Hepatocyte (in vitro differentiated cells): Measurements from ENCODE around the gene BIRC5.

Source experiments
- EZH2 ChIP-seq: fragments of 200-600 bp; sonication (generic); IDR thresholded peaks from 2 replicates; pipeline ENCODE4 v1.6.1; 2016; ENCODE audit warnings: antibody characterized with exemption, mild to moderate bottlenecking, borderline replicate concordance
- EZH2phosphoT487 ChIP-seq: fragments of 200-600 bp; sonication (generic); IDR thresholded peaks from one replicate; pipeline ENCODE4 v1.6.1; 2018; ENCODE audit warnings: antibody characterized with exemption, mild to moderate bottlenecking, low read depth, moderate library complexity; ENCODE audit not compliant: unreplicated experiment, severe bottlenecking
- TF ChIP-seq, protein P1 (sequence below): fragments of 200-600 bp; sonication (generic); IDR thresholded peaks from 2 replicates; pipeline ENCODE4 v1.5.1; 2016; ENCODE audit warnings: antibody characterized with exemption, mild to moderate bottlenecking; ENCODE audit not compliant: poor library complexity

DNA sequence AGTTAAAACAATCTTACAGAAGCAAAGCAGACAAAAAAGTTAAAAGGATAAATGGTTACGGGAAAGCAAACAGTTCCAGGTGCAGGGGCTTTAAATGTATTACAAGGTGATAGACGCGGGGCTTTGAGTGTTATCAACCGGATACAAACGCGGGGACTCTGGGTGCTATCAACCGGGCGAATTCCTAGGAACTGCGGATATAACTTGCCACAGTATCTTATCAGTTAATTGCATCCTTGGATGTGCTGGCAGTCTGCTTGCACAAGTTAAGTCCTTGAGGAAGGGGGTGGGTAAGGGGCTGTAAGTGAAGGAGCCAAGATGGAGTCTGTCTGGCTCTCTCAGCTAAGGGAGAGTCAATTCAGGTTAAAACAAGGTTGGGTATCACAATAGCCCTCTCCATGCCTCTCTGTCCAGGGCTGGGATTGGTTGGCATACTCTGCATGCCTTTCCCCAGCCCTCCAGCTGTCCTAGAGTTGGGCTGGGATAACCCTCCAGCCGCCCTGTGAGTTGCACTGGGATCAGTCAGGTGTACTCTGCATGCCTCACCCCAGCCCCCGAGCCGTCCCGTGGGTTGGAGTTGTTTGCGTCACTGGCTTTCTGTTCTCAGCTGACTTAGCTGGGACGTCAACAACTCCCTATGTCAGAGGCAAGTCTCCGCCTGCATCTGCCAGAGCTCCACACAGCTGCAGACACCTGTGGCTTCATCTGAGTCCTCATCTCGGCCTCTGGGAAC lies 58.3 kb downstream of the BIRC5 start:
- TF ChIP-seq, protein P1, sequence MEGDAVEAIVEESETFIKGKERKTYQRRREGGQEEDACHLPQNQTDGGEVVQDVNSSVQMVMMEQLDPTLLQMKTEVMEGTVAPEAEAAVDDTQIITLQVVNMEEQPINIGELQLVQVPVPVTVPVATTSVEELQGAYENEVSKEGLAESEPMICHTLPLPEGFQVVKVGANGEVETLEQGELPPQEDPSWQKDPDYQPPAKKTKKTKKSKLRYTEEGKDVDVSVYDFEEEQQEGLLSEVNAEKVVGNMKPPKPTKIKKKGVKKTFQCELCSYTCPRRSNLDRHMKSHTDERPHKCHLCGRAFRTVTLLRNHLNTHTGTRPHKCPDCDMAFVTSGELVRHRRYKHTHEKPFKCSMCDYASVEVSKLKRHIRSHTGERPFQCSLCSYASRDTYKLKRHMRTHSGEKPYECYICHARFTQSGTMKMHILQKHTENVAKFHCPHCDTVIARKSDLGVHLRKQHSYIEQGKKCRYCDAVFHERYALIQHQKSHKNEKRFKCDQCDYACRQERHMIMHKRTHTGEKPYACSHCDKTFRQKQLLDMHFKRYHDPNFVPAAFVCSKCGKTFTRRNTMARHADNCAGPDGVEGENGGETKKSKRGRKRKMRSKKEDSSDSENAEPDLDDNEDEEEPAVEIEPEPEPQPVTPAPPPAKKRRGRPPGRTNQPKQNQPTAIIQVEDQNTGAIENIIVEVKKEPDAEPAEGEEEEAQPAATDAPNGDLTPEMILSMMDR: no peak
- no peak for TF ChIP-seq EZH2
- TF ChIP-seq EZH2phosphoT487: no peak
